Activated naive CD8-positive, alpha-beta T cell treated with anti-CD3 and anti-CD28 coated beads, Interleukin-2, amount 50 U/mL, for 24 hours (primary cell): Measurements from ENCODE around the gene TMEM39B.

Experiments used
- ATAC-seq: fragments of 150-1000 bp; cut with Tn5 transposase; one replicate; pipeline ENCODE4 v1.10.0; 2021
- DNase-seq: peaks from one replicate; pipeline ENCODE4 v3.0.0; 2021
- H3K27ac Mint-ChIP-seq: one replicate; pipeline ENCODE4 v1.8.0; 2021; ENCODE audit warnings: mild to moderate bottlenecking, mixed read lengths
- H3K27me3 Mint-ChIP-seq: one replicate; pipeline ENCODE4 v1.8.0; 2021; ENCODE audit warnings: mixed read lengths
- H3K36me3 Mint-ChIP-seq: one replicate; pipeline ENCODE4 v1.8.0; 2021; ENCODE audit warnings: low read depth, mixed read lengths
- H3K4me1 Mint-ChIP-seq: one replicate; pipeline ENCODE4 v1.8.0; 2021; ENCODE audit warnings: mixed read lengths
- H3K4me3 Mint-ChIP-seq: one replicate; pipeline ENCODE4 v1.8.0; 2021; ENCODE audit warnings: mild to moderate bottlenecking, moderate library complexity, mixed read lengths
- H3K9me3 Mint-ChIP-seq: one replicate; pipeline ENCODE4 v1.8.0; 2021; ENCODE audit warnings: mixed read lengths

The TMEM39B gene

GRCh38 chr1:32072622-32073298 is at the start of gene TMEM39B:
Gene TMEM39B, plus strand, starts transcription at chr1:32072939. Its CDS starts 109 bp downstream, at chr1:32073048.
- Mint-ChIP-seq H3K4me1 (peaks cover 29% of the 10 kb centered on the region), H3K36me3 (peaks cover 10% of the 10 kb centered on the region), H3K27ac (peak within 1 kb of the TSS; percentile 96), H3K4me3 (peak within 1 kb of the TSS; percentile 91), H3K27me3 (no peaks in the 10 kb centered on the region), H3K9me3 (no peaks in the 10 kb centered on the region)
- DNase-seq (peak; percentile 92), ATAC-seq (peak; percentile 92)

GRCh38 chr1:32023351-32023750 is 49.4 kb upstream of the TMEM39B start:
- Mint-ChIP-seq H3K27ac (peak overlapping the region; percentile 35), H3K27me3 (no peaks in the 10 kb centered on the region), H3K9me3 (no peaks in the 10 kb centered on the region), H3K36me3 (peaks cover 31% of the 10 kb centered on the region), H3K4me3 (no peak overlapping the region), H3K4me1 (peaks cover 40% of the 10 kb centered on the region)
- ATAC-seq (no peak), DNase-seq (no peak)

- H3K4me1 Mint-ChIP-seq: peaks cover 39% of the 10 kb centered on the region
- no peak for DNase-seq
- peaks cover 38% of the 10 kb centered on the region for H3K36me3 Mint-ChIP-seq
- H3K4me3 Mint-ChIP-seq: no peak overlapping the region
- H3K27ac Mint-ChIP-seq: no peak overlapping the region
- H3K9me3 Mint-ChIP-seq: no peaks in the 10 kb centered on the region
- ATAC-seq: no peak
- H3K27me3 Mint-ChIP-seq: no peaks in the 10 kb centered on the region
Measured at GRCh38 chr1:32025515-32025914, 47.2 kb upstream of the TMEM39B start.

- no peaks in the 10 kb centered on the region for H3K27me3 Mint-ChIP-seq
- peaks cover 36% of the 10 kb centered on the region for H3K36me3 Mint-ChIP-seq
- no peaks in the 10 kb centered on the region for H3K9me3 Mint-ChIP-seq
- ATAC-seq (no peak), DNase-seq (no peak)
- peaks cover 22% of the 10 kb centered on the region for H3K4me1 Mint-ChIP-seq
- no peak overlapping the region for H3K4me3 Mint-ChIP-seq
- no peak overlapping the region for H3K27ac Mint-ChIP-seq
Measured at GRCh38 chr1:32028746-32029145, 44.0 kb upstream of the TMEM39B start.

GRCh38 chr1:32031578-32032274 is 41.0 kb upstream of the TMEM39B start:
- no peaks in the 10 kb centered on the region for H3K27me3 Mint-ChIP-seq
- no peak for ATAC-seq
- H3K4me3 Mint-ChIP-seq: no peak overlapping the region
- peaks cover 18% of the 10 kb centered on the region for H3K4me1 Mint-ChIP-seq
- no peak overlapping the region for H3K27ac Mint-ChIP-seq
- H3K36me3 Mint-ChIP-seq: peaks cover 50% of the 10 kb centered on the region
- no peaks in the 10 kb centered on the region for H3K9me3 Mint-ChIP-seq
- no peak for DNase-seq

- no peak for DNase-seq
- Mint-ChIP-seq H3K4me3 (no peak overlapping the region), H3K9me3 (no peaks in the 10 kb centered on the region), H3K4me1 (peaks cover 15% of the 10 kb centered on the region), H3K27ac (no peak overlapping the region), H3K36me3 (peaks cover 51% of the 10 kb centered on the region), H3K27me3 (no peaks in the 10 kb centered on the region)
- no peak for ATAC-seq
Measured at GRCh38 chr1:32032275-32032615, 40.5 kb upstream of the TMEM39B start.

- H3K4me1 Mint-ChIP-seq: peaks cover 5% of the 10 kb centered on the region
- DNase-seq: no peak
- no peak for ATAC-seq
- no peaks in the 10 kb centered on the region for H3K27me3 Mint-ChIP-seq
- H3K4me3 Mint-ChIP-seq: no peak overlapping the region
- H3K36me3 Mint-ChIP-seq: peaks cover 62% of the 10 kb centered on the region
- H3K27ac Mint-ChIP-seq: peak overlapping the region; percentile 1
- H3K9me3 Mint-ChIP-seq: no peaks in the 10 kb centered on the region
Measured at GRCh38 chr1:32035119-32035518, 37.6 kb upstream of the TMEM39B start.

- ATAC-seq: no peak
- Mint-ChIP-seq H3K4me3 (no peak overlapping the region), H3K27ac (no peak overlapping the region), H3K36me3 (peaks cover 57% of the 10 kb centered on the region), H3K27me3 (no peaks in the 10 kb centered on the region), H3K4me1 (no peaks in the 10 kb centered on the region), H3K9me3 (no peaks in the 10 kb centered on the region)
- DNase-seq: no peak
Measured at GRCh38 chr1:32040711-32041110, 32.0 kb upstream of the TMEM39B start.

GRCh38 chr1:32042330-32042729 is 30.4 kb upstream of the TMEM39B start:
- Mint-ChIP-seq H3K36me3 (peaks cover 52% of the 10 kb centered on the region), H3K4me3 (no peak overlapping the region), H3K27ac (no peak overlapping the region), H3K4me1 (no peaks in the 10 kb centered on the region), H3K9me3 (no peaks in the 10 kb centered on the region), H3K27me3 (no peaks in the 10 kb centered on the region)
- ATAC-seq: no peak
- DNase-seq: no peak

GRCh38 chr1:32044234-32044633 is 28.5 kb upstream of the TMEM39B start:
- Mint-ChIP-seq H3K4me1 (peaks cover 7% of the 10 kb centered on the region), H3K36me3 (peaks cover 52% of the 10 kb centered on the region), H3K9me3 (no peaks in the 10 kb centered on the region), H3K27me3 (no peaks in the 10 kb centered on the region), H3K4me3 (no peak overlapping the region), H3K27ac (peak overlapping the region; percentile 27)
- DNase-seq: no peak
- ATAC-seq: no peak

GRCh38 chr1:32045772-32046171 is 27.0 kb upstream of the TMEM39B start:
- peaks cover 14% of the 10 kb centered on the region for H3K4me1 Mint-ChIP-seq
- ATAC-seq (no peak), DNase-seq (no peak)
- H3K4me3 Mint-ChIP-seq: no peak overlapping the region
- peaks cover 50% of the 10 kb centered on the region for H3K36me3 Mint-ChIP-seq
- H3K9me3 Mint-ChIP-seq: no peaks in the 10 kb centered on the region
- H3K27me3 Mint-ChIP-seq: no peaks in the 10 kb centered on the region
- no peak overlapping the region for H3K27ac Mint-ChIP-seq

- H3K27ac Mint-ChIP-seq: no peak overlapping the region
- peaks cover 14% of the 10 kb centered on the region for H3K4me1 Mint-ChIP-seq
- no peaks in the 10 kb centered on the region for H3K9me3 Mint-ChIP-seq
- ATAC-seq (no peak), DNase-seq (no peak)
- no peak overlapping the region for H3K4me3 Mint-ChIP-seq
- no peaks in the 10 kb centered on the region for H3K27me3 Mint-ChIP-seq
- H3K36me3 Mint-ChIP-seq: peaks cover 50% of the 10 kb centered on the region
Measured at GRCh38 chr1:32047701-32048100, 25.0 kb upstream of the TMEM39B start.

- ATAC-seq: no peak
- no peak for DNase-seq
- no peak overlapping the region for H3K27ac Mint-ChIP-seq
- H3K4me3 Mint-ChIP-seq: no peak overlapping the region
- H3K36me3 Mint-ChIP-seq: peaks cover 53% of the 10 kb centered on the region
- no peaks in the 10 kb centered on the region for H3K9me3 Mint-ChIP-seq
- peaks cover 14% of the 10 kb centered on the region for H3K4me1 Mint-ChIP-seq
- H3K27me3 Mint-ChIP-seq: no peaks in the 10 kb centered on the region
Measured at GRCh38 chr1:32048440-32048839, 24.3 kb upstream of the TMEM39B start.

GRCh38 chr1:32051706-32052105 is 21.0 kb upstream of the TMEM39B start:
- H3K4me1 Mint-ChIP-seq: peaks cover 14% of the 10 kb centered on the region
- no peak overlapping the region for H3K4me3 Mint-ChIP-seq
- H3K9me3 Mint-ChIP-seq: no peaks in the 10 kb centered on the region
- H3K27me3 Mint-ChIP-seq: no peaks in the 10 kb centered on the region
- H3K36me3 Mint-ChIP-seq: peaks cover 47% of the 10 kb centered on the region
- no peak overlapping the region for H3K27ac Mint-ChIP-seq
- ATAC-seq: no peak
- DNase-seq: no peak

- H3K4me1 Mint-ChIP-seq: peaks cover 14% of the 10 kb centered on the region
- no peaks in the 10 kb centered on the region for H3K27me3 Mint-ChIP-seq
- ATAC-seq (no peak), DNase-seq (no peak)
- peaks cover 47% of the 10 kb centered on the region for H3K36me3 Mint-ChIP-seq
- no peak overlapping the region for H3K27ac Mint-ChIP-seq
- no peaks in the 10 kb centered on the region for H3K9me3 Mint-ChIP-seq
- no peak overlapping the region for H3K4me3 Mint-ChIP-seq
Measured at GRCh38 chr1:32052887-32053286, 19.9 kb upstream of the TMEM39B start.
